GM19455 (cell line): ENCODE data around the gene ARVCF.

Experiments
- ATAC-seq: cut with Tn5 transposase; IDR thresholded peaks from one replicate; pipeline ENCODE4 v1.9.1; 2021; ENCODE audit not compliant: unreplicated experiment

The ARVCF gene

DNA sequence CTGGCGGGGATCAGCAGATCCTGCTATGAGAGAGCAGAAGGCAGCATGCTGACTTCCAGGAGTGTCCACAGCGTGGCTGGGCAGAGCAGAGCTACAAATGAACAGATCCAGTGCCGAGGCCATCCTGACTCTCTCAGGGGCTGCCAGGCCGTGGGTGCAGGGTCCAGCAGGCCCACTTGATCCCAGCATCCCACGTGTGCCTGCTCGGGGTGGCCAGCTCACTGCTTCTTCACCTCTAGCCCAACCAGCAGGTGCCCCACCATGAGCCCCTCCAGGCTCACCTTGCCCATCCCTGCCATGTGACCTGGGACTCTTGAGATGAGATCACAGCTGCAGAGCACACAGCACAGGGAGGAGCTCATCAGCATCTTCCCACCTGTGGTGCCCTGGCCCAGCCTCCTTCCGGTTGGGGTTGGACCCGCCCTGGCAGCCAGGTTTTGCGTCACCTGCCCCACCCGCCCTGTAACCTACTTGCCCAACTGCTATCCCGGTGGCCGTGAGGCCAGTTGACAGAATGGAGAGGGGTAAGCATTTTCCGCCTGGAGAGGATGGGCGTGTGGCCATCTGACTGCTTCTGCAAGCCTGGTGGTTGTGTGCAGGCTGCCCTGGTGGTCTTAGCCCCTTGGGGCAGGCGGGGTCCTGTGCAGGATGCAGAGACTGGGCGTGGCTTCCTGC, 15.2 kb upstream of the ARVCF start:
- no peak for ATAC-seq

DNA sequence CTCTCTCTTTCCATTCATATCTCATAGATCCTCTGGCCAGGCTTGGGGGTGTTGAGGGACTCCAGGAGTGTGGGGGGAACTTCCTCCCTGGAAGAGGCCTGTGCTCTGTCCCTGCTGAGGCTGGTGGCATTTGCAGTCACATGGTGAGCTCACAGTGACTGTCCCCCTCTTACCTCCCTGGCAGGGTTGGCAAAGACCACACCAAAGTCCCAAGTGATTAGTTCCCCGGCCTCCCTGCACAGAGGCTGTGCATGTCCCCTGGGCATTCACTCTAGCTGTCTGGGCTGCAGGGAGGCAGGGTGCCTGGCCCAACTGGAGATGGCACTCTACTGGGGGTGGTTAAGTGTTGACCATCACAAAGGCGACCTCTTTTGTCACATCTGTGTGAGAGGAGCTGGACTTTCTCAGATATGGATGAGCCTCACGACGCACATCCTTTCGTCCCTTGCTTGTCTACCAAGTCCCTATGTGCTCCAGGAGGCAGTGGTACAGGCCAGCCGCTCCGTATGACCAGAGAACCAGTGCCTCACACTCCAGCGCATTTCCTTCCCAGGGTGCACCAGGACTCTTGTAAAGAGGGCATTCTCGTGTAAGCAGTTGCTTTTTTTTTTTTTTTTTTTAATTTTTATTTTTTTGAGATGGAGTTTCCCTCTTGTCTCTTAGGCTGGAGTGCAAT, 13.1 kb upstream of the ARVCF start:
- ATAC-seq, result no peak

- ATAC-seq, result no peak
These were observed 12.4 kb upstream of the ARVCF start for GRCh38 chr22:20028855-20029549.

DNA sequence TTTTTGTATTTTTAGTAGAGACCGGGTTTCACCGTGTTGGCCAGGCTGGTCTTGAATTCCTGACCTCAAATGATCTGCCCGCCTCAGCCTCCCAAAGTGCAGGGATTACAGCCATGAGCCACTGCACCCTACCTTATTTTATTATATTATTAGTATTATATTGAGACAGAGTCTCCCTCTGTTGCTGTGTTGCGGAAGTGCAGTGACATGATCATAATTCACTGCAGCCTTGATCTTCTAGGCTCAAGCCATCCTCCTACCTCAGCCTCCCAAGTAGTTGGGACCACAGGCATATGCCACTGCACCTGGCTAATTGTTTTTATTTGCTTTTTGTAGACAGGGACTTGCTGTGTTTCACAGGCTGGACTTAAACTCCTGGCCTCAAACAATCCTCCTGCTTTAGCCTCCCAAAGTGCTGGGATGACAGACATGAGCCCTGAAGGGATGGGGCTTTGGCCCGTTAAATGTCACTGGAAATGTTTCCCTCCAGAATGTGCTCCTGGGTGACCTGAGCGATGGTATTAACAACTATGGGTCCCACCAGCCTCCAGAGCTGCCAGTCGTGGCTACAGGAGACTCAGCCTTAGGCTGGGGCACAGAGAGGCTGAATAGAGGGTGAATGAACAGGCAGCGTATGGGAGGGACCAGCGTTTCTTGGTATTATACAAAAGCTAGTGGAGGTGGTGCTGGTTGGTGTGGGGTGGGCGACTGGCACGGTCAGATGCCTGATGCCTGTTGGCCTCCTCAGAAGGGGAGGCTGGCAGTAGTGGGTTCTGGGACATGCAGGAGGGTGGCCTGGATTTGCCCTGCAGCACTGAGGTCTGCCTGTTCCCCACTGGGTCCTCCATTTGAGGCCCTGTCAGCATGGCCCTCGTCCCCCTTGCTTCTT, 11.6 kb upstream of the ARVCF start:
- no peak for ATAC-seq

- ATAC-seq, result no peak
These were observed 10.5 kb upstream of the ARVCF start for GRCh38 chr22:20026996-20027601.

DNA sequence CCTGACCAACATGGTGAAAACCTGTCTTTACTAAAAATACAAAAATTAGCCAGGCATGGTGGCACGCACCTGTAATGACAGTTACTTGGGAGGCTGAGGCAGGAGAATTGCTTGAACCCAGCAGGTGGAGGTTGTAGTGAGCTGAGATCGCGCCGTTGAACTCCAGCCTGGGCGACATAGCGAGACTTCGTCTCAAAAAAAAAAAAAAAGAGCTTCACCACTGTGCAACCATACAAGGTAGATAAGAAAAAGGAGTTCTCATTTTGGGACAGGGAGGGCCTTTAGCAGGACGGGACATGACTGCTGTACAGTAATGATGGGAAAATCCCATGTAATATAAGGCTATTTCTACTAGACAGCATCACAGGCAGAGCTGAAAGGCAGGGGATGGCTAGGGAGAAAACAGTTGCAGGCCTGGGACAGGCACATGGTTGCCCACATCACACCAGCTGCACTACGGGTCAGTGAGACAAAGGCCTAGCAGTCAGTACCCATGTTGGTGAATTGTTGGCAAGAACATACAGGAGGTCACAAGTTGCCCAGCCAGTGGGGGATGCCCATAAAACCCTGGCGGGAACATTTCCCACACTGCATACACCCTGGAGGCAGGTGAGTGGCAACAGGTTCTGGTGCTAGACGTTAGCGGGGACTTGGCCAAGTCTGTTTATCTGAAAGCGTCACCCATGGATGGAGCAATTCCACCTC, 9.7 kb upstream of the ARVCF start:
- no peak for ATAC-seq

DNA sequence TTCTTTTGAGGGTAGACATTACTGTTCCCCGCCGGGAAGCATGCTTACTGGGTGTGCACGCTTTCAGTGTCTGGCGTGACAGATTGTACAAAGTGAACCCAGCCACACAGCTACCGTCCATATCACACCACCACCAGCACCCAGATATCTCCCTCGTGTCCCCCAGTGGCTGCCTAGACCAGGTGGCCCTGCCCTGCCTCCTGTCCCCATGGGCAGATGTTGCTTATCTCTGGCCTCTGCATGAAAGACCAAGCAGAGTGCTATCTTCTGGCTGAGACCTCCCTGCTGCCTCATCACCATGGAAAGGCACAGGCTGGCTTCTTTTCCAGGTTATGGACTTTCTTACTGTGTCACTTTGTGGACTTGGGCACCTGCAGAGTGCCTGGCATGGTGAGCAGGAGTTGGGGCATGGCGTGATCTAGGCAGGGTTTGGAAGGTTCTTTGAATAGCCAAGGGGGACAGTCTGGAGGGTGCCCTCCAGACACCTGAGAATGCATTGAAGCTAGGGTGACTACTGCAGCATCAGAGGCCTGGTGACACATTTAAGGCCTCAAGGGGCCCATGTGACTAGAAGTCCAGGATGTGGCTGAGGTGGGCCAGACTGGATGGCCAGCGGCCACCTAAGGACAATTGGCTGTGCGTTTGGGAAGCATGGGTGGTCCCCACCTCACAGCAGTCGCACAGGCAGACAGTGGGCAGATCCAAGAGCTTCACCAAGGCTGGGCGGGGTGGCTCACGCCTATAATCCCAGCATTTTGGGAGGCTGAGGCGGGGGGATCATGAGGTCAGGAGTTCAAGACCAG, 9.0 kb upstream of the ARVCF start:
- no peak for ATAC-seq

DNA sequence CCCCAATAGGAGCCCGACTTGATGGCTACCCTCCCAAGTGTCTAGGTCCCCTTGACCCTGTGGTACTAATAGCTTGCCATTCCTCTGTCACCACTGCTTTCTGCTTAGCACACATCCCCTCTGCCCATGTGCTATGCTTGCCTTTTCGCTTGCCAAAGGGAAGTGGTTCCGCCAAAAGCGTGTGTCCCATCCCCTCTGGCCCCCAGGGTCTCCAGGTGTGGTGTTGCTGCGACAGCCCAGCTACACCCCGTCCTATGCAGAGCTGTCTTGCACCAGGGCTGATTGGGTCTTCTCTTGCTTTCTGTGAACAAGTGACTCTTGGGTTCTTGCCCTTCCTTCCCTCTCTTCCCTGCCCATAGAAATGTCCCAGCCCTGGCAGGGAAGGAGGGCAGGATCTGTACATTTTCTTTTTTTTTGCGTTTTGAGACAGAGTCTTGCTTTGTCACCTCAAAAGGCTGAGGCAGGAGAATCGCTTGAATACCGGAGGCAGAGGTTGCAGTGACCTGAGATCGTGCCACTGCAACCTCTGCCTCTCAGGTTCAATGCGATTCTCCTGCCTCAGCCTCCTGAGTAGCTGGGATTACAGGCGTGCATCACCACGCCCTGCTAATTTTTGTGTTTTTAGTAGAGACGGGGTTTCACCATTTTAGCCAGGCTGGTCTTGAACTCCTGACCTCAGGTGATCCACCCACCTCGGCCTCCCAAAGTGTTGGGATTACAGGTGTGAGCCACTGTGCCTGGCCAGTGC, 8.2 kb upstream of the ARVCF start:
- ATAC-seq, result no peak

- no peak for ATAC-seq
These were observed 7.6 kb upstream of the ARVCF start for GRCh38 chr22:20024225-20024624.

GRCh38 chr22:20022978-20023613, 6.5 kb upstream of the ARVCF start:
- ATAC-seq, result no peak

GRCh38 chr22:20022231-20022977, 5.8 kb upstream of the ARVCF start:
- ATAC-seq, result no peak

GRCh38 chr22:20021196-20022181, 4.9 kb upstream of the ARVCF start:
- ATAC-seq, result peak; percentile 4

DNA sequence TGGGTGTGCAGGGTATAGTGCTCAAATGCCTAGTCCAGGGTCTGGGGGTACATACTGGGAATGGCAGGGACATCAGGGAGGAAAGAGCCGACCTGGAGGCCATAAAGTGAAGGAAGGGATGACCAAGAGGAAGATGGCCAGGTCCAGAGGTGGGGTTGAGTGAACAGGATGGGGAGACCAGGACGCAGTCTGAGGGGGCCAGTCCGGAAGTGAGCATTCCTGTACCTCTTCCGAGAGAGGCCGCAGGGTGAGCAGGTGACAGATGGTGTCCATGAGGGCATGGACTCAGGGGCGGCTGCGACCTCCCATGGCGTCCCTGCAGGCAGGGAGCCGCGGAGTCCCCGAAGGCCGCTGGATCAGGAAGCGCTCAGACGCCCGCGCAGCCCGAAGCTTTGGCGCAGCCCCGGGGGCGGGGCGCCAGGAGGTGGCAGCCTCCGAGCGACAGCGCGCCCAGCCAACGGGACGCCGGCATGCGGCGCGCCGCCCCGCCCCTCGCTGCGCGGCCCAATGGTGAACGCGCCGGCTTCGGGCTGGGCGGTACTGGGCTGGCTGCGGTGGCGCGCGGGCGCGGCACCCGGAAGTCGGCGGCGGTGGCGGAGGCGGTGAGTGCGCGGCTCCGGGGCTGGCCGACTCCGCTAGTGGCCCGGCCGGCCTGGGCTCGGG, 4.0 kb upstream of the ARVCF start, which contains the start of gene TANGO2:
TSS of gene TANGO2 (plus strand) at position 578 of the 663 bp plus-strand sequence. CDS start 15,689 bp downstream, outside the sequence.
- peak; percentile 74 for ATAC-seq

DNA sequence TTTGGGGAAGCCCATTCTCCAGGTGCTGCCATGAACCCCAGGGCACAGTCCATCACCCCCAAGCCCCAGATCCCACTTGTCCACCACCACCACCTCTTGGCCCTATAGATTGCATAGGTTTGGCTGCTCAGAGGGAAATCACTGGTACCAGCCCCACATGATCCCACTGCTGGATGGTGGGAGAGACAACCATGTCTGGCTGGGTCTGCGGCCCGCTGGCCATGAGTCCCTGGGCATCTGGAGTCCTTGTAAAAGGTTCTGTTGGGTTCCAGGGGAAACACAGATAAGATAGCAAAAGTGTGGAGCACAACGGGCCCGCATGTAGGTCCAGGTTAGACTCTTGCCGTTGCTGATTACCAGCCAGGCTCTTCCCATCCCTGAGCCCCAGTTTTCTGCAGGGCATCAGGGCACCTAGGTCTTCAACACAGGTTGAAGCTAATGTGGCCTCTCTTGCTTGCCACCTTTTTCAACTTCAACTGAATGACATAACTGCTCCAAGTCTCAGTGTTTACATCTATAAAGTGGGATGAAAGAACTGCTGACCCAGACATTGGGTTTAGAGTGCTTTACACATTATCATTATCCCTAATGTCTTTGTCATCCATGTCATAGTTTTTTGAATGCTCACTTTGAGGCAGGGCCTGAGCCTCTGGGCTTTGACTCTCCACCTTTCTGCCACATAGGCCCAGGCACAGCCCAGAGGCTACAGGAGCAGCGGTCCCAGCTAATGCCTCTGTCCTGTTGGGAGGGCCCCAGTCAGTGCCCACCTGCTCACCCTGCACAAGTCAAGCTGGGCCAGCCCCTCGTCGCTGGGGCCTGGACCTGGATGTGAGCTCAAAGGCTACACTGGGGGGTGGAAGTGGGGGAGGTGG, 3.3 kb upstream of the ARVCF start:
- no peak for ATAC-seq

GRCh38 chr22:20018001-20018400, 1.4 kb upstream of the ARVCF start:
- no peak for ATAC-seq
